SK-N-MC (cell line): ENCODE measurements around the gene COX17.

Experiments
- EZH2 ChIP-seq: fragments of 200-600 bp; sonication (generic); IDR thresholded peaks from one replicate; pipeline ENCODE4 v1.6.1; 2017; ENCODE audit warnings: antibody characterized with exemption
- POLR2AphosphoS5 ChIP-seq: IDR thresholded peaks from 2 replicates; pipeline ENCODE4 v1.6.1; 2012; ENCODE audit warnings: mild to moderate bottlenecking, low read depth, low read length, borderline replicate concordance

GRCh38 chr3:119677641-119677934, 382 bp upstream of the COX17 start:
- TF ChIP-seq EZH2 (no peak), POLR2AphosphoS5 (no peak)
